Activated CD4-positive, alpha-beta T cell treated with anti-CD3 and anti-CD28 coated beads, Interleukin-2, amount 50 U/mL, for 4 hours (primary cell): ENCODE results near the gene TIMM50.
A peak's percentile ranks its signal among the peaks of the same experiment; 100 is the strongest.
"Not testable (repeated sequence)": the region's sequence is repeated elsewhere in the genome, so short reads cannot be mapped to it uniquely, and the experiment has no call there.

ENCODE experiments used
- DNase-seq, 2 experiments: peaks; one replicate each; pipeline ENCODE4 v3.0.0-alpha.2; 2020

Gene TIMM50

DNA sequence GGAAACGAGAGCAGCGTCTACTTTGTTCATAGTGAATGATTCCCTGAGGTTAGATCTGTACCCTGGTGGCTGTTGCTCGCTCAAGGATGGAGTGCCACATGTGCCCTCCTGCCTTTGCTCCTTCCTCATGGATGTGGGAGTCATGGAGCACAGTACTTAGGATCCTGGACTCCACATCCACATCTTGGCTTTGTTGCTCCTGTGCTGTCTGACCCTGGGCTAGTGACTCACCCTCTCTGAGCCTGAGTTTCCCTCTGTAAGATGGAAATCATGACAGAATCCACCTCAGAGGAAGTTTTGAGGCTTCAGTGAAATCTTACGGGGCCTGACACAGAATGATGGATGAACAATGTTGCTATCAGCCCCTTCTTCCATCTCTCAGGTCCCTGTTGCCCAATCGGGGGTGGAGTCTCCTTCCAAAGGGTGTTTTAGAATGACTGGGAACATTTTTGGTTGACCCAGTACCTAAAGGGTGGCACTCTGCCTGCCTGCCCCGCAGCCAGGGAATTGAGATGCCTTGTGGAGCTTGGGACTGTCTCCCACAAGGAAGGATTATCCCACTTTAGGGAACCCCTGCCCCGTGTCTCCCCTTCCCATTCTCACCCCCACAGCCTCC lies 9.8 kb upstream of the TIMM50 start:
- DNase-seq = no peak

DNA sequence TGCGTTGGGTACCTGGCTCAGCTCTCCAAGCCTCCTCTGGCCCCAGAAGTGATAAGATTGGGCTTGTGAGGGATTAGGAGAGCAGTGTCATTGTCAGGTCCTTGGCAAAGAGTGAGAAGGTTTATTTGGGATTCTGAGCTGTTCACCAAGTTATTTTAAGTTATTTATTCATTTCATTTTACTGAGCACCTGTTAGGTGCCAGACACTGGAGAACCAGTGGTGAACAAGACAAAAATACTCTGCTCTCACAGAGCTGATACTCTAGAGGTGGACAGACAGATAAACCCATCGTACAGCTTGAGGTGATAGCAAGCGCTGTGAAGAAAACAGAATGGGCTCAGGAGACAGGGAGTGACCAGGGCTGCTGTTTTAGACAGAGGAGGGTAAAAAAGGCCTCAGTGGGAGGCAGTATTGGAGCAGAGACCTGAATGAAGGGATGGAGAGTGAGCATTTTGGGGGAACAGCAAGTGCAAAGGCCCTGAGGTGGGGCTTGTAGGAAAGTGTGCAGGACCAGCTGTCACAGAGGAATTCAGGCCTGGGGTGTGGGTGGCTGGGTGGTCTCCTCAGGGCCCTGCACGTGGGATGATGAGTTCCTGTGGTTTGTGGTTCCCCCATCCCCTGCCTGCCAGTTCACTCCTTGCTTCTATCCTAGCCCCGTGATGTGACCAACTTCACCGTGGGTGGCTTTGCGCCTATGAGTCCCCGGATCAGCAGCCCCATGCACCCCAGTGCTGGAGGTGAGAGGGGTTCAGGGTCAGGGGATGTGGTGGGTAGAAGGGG lies 8.7 kb upstream of the TIMM50 start:
- DNase-seq = no peak

DNA sequence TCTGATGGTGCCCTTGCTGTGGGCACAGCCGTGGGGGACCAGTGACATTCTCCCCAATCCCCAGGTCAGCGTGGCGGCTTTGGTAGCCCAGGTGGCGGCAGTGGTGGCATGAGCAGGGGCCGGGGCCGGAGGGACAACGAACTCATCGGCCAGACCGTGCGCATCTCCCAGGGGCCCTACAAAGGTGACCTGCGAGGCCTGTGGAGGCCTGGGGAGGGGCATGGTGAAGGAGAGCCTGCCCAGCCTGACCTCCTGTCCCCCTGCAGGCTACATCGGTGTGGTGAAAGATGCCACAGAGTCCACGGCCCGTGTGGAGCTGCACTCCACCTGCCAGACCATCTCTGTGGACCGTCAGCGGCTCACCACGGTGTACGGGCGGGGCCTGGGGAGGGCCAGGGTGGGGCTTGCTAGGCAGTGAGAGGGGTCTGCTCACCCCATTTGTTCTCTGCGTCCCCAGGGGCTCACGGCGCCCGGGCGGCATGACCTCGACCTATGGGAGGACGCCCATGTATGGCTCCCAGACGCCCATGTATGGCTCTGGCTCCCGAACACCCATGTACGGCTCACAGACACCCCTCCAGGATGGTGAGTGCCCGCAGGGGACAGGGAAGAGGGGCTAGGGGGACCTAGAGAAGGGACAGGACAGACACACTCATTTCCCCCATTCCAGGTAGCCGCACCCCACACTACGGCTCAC lies 7.7 kb upstream of the TIMM50 start:
- no peak for DNase-seq

DNA sequence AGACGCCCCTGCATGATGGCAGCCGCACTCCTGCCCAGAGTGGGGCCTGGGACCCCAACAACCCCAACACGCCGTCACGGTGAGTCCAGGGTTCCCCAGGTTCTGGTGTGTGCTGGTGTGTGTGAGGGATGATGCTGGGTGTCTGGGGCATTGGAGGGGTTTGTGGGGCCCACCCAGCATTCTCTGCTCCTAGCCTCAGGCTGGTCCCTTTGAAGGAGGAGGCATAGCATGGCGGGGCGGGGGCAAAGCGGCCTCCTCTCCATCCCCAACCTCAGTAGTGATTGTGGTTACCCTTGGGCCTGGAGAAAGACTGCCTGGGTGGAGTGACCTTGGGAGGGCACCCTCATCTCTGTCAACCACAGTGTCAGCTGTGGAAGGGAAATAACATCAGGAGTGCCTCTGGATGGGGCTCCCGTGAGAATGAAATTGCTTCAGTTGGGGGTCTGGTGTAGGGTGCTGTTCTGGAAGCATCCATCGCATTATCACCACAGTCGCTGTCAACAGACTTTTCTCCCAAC lies 7.1 kb upstream of the TIMM50 start:
- DNase-seq = no peak

DNA sequence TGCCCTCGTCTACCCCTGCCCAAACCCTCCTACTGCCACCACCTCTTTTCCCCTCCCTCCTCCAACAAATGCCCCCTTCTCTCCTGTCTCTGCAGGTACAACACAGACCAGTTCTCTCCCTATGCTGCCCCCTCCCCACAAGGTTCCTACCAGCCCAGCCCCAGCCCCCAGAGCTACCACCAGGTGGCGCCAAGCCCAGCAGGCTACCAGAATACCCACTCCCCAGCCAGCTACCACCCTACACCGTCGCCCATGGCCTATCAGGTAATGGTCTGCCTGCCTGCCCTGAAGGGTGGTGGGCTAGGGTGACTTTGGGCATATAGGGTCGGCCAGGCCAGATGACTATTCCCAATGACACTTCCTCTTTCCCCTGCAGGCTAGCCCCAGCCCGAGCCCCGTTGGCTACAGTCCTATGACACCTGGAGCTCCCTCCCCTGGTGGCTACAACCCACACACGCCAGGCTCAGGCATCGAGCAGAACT lies 6.5 kb upstream of the TIMM50 start:
- DNase-seq = peak; percentile 76 to 78

DNA sequence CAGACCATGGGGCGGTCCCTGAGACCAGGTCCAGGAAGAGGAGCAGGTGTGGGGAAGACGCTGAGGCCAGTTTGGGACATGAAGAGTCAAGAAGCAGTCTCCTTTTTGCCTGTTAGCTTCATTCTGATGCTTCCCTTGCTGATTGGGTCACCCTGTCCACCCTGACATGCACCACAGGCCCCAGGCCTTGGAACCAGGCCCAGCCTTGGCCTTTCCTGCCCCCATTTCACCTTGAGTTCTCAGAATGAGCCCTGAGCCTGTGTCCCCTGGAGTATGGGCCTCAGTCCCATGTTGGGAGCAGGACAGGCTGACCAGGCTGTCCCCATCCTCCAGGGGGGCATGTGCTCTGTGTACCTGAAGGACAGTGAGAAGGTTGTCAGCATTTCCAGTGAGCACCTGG lies 4.9 kb upstream of the TIMM50 start:
- DNase-seq = no peak

DNA sequence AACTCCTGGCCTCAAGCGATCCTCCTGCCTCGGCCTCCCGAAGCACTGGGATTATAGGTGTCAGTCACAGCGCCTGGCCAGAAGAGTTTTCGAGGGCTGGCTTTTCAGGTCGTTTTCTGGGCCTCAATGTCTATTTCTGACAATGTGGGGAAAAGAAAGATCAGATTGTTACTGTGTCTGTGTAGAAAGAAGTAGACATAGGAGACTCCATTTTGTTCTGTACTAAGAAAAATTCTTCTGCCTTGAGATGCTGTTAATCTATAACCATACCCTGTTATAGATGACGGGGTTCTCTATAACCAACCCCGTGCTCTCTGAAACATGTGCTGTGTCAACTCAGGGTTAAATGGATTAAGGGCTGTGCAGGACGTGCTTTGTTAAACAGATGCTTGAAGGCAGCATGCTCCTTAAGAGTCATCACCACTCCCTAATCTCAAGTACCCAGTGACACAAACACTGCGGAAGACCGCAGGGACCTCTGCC lies 1.3 kb upstream of the TIMM50 start:
- not testable (repeated sequence) for DNase-seq

DNA sequence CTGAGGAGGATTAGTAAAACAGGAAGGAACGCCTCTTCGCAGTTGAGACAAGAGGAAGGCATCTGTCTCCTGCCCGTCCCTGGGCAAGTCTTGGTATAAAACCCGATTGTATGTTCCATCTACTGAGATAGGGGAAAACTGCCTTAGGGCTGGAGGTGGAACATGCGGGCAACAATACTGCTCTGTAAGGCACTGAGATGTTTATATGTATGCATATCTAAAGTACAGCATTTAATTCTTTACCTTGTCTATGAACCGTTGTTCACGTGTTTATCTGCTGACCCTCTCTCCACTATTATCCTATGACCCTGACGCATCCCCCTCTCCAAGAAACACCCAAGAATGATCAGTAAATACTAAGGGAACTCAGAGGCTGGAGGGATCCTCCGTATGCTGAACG lies 722 bp upstream of the TIMM50 start:
- DNase-seq = no peak

DNA sequence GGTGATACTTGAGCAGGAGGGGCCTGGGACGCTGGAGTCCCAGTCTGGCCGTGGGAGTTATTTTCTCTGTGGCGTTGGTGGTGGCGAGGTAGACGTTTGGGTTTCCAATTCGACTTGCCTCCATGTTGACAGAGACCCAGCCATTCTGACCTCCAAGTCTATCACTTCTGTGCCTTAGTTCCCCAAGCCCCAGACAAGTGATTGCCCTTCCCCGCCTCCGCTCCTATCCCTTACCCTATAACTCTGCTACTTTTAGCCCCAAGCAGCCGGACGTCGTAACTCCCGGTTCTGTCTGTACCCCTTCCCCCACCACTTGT lies 549 bp downstream of the TIMM50 start:
- no peak for DNase-seq

DNA sequence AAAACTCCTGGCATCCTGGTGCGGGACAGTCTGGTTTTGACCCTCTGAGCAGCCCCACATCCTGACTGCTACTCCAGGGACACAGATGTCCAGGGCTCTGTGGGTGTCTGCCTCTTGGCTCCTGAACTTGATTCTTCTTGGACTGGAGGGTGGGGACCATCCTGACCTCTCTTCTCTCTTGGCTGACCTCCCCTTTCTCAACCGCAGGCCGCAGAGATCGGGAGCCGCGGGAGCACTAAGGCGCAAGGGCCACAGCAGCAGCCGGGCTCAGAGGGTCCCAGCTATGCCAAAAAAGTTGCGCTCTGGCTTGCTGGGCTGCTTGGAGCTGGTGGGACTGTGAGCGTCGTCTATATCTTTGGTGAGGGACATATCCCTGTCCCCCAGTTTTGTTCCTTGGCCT lies 1.0 kb downstream of the TIMM50 start:
- no peak for DNase-seq

DNA sequence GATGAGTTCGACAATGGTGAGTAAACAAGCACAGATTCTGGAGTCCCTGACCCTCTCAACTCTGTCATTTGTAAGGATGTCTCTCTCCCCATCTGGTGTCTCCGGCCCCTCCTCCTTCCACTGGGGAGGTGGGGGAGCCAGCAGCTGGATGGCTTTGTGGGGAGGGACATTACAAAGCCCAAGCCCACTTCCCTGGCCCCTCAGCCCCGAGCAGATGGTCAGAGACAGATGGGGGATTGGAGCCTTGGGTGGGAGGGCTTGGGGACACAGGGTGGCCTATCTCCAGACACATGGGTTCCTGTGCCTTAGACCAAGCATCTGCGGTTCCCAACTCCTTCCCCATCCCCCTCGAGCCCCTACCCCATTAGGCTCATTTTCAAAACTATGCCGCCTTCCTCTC lies 2.5 kb downstream of the TIMM50 start:
- DNase-seq = no peak

DNA sequence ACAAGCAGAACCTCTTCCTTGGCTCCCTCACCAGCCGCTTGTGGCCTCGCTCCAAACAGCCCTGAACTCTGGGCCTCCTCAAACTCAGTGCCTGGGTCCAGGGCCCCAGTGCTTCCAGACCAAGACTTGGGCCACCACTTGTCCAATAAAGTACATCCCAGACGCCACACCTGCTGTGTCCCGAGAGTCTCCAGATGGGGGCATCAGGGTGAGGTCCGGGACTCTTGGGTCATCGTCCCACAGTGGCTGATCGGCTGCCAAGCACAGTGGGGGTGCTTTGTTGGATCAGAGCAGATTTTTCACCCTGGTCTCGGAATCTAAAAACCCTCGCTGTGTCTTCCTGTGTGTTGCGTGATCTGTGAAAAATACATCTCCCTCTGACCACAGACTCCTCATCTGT lies 9.1 kb downstream of the TIMM50 start:
- no peak for DNase-seq

DNA sequence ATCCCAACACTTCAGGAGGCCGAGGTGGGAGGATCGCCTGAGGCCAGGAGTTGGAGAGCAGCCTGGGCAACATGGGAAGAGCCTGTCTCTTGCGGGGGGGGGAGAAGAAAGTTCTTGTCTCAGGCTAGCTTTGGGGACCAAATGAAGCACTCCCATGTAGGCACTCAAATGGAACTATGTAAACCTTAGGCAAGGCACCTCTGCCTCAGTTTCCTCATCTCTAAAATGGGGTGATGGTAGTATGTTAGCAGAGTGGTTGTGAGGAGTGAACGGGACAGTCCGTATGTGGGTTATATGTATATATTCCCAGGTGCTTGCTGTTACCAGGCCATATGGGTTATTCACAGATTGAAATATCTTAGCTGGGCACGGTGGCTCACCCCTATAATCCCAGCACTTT lies 11.6 kb downstream of the TIMM50 start:
- no peak for DNase-seq

DNA sequence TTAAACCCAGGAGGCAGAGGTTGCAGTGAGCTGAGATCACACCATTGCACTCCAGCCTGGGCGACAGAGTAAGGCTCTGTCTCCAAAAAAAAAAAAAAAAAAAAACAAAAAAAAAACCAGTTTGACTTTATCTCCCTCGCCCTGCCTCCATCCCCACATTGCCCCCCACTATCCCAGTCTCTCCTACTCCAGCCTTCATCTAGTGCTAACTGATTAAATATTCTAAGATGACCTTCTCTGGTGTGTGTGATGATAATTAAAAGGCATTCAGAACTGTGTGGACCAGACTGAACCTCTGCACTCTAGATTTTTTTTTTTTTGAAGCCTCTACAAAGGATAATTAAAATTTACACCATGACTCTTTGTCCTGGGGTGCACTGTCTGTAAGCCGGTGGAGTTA lies 12.2 kb downstream of the TIMM50 start:
- no peak for DNase-seq

DNA sequence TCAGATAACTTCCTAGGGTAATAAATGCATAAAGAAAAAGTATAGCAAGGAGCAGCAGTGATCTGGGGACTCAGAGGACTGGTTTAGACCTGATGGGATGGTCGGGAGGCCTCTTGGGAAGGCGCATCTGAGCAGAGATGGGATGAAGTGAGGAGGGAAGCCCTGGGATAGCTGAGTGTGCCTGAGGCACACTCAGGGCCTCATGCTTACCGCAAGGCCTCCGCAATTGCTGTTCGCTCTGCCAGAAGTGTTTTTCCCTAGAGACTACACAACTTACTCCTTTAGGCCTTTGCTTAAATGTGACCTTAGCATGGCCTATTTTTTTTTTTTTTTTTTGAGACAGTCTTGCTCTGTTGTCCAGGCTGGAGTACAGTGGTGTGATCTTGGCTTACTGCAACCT lies 14.0 kb downstream of the TIMM50 start:
- no peak for DNase-seq

DNA sequence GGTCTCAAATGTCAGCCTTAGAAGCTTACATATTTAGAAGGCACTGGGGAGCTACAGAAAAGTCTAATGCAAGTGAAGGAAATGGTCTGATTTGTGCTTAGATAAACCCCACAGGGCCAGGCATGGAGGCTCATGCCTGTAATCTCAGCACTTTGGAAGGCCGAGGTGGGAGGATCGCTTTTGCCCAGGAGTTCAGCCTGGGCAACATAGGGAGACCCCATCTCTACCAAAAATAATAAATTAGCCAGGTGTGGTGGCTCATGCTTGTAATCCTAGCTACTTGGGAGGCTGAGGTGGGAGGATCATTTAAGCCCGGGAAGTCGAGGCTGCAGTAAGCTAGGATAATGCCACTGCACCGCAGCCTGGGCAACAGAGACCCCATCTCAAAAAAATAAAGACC lies 15.4 kb downstream of the TIMM50 start:
- DNase-seq = no peak

DNA sequence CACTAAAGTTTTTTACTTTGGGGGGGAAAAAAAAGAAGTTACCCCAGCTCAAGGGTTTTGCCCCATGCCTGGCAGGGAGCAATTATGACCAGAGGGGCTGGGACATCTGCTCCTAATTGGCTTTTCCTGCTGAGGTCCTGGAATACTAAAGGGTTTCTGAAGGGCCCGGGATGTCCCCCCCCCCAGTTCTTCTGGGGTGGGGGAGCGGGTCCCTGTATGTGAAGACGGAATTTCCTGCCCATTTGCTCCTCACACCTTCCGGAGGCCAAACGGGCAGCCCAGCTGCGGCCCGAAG lies 17.0 kb downstream of the TIMM50 start:
- DNase-seq = no peak

DNA sequence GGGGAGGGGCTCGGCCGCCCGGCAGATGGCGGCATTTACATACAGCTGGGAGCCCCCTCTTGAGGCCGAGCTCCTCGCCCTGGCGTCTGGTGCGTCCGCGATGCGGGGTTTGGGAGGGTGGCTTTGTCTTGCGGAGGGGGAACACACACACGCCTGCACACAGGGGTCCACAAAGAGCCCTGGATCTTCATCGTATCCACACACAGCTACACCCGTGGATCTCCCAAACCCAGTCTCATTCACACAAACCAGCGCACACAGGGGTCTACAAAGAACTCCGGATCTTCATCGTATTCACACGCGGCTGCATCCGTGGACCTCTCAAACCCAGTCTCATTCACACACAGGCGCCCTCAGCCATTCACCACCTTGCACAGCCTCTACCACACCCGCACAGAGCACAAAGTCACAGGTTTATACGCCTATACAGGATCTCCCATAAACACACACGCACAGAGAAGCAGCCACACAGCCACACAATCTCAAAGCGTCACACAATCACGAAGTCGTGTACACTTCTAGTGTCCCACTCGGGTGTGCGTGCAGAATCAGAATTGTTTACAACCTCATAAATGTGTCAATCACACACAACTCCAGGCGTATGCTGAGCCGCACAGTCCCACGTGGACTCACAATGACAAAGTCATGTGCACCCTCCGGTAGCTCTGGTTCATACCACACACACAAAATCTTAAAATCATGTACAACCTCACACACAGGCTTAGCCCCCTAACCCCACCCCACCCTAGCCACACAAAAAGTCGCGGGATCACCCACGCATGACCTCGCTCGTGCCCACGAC lies 17.6 kb downstream of the TIMM50 start:
- no peak for DNase-seq

DNA sequence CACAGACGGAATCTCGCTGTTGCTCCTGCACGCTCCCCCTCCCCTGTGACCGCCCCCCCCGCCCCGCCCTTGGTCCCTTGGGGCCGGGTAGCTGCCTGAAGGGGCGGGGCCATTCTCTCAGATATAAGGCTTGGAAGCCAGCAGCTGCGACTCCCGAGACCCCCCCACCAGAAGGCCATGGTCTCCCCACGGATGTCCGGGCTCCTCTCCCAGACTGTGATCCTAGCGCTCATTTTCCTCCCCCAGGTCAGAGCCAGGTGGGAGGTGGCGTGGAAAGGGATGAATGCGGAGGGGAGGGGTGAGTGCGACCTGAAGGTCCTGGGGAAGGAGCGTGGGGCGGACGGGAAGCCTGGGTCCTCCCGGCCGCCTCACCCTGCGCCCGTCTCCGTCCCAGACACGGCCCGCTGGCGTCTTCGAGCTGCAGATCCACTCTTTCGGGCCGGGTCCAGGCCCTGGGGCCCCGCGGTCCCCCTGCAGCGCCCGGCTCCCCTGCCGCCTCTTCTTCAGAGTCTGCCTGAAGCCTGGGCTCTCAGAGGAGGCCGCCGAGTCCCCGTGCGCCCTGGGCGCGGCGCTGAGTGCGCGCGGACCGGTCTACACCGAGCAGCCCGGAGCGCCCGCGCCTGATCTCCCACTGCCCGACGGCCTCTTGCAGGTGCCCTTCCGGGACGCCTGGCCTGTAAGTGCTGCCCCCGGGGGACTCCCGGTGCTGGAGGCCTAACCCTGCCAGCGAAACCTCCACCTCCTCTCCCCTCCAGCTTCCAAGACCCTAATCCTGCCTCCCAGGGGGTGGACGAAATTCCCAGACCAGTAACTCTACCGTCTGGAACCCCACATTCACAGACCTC lies 18.4 kb downstream of the TIMM50 start, which contains the start of gene DLL3:
Gene DLL3 (plus strand): TSS at position 150 of the 845 bp plus-strand sequence. CDS start 28 bp downstream, at position 178.
- DNase-seq = no peak

DNA sequence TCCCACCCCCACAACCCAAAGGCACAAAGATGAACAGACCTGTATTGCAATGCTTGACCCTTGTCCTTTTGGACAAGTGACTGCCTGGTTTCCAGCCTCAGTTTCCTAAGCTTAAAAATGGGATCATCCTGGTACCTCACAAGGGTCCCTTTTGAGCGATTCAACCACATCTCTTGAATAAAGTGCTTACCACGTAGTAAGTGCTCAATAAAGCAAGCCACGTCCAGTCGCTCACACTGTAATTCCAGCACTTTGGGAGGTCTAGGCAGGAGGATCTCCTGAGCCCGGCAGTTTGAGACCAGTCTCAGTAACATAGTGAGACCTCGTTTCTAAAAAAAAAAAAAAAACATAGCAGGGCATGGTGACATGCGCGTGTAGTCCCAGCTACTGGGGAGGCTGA lies 19.3 kb downstream of the TIMM50 start:
- DNase-seq = no peak

DNA sequence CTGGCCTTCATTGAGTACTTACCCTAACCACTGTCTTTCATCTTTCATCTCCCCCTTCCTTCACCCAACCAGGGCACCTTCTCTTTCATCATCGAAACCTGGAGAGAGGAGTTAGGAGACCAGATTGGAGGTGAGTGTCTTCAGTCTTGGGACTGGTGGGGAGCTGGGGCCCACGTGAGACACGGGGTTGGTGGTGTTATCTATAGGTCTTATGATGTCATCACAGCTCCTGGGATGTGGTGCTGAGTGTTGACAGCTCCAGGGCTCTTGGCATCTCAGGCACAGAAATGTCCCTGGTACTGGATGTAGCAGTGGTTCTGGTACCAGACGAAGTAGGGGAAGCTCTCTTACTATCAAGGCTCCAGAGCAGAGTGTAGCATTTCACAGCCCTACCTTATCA lies 19.9 kb downstream of the TIMM50 start:
- DNase-seq = no peak

DNA sequence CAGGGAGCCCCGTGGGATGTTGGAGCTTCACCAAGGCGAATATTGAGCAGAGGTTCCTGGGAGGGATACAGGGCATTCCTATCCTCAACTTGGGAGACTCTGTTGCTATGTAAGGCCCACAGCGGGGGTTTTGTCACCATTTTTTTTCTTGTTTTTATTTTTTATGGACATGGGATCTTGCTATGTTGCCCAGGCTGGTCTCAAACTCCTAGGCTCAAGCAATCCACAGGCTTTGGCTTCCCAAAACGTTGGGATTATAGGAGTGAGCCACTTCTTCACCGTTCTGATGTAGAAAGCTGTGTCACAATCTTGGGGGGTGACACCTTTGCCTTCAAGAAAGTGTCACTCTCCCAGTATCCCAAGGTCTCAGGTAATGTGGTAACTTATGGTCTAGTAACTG lies 20.7 kb downstream of the TIMM50 start:
- DNase-seq = no peak
